AG10803 (cell line): ENCODE results near the gene COL4A1.

Source experiments
- DNase-seq: peaks from one replicate; pipeline ENCODE4 v3.0.0; 2010; ENCODE audit warnings: low read depth
- H3K4me3 ChIP-seq: 2 replicates; pipeline ENCODE4 v1.5.1; 2011; ENCODE audit warnings: mild to moderate bottlenecking, low read length, control low read depth
- TF ChIP-seq, protein P1 (sequence below): conservative IDR thresholded peaks from 2 replicates; pipeline ENCODE4 v1.5.1; 2011; ENCODE audit warnings: mild to moderate bottlenecking, low read length, control low read depth, inconsistent platforms

Gene COL4A1

GRCh38 chr13:110133425-110134235 lies 173.3 kb downstream of the COL4A1 start:
- H3K4me3 ChIP-seq: no peak overlapping the region
- DNase-seq: no peak
- TF ChIP-seq, protein P1, sequence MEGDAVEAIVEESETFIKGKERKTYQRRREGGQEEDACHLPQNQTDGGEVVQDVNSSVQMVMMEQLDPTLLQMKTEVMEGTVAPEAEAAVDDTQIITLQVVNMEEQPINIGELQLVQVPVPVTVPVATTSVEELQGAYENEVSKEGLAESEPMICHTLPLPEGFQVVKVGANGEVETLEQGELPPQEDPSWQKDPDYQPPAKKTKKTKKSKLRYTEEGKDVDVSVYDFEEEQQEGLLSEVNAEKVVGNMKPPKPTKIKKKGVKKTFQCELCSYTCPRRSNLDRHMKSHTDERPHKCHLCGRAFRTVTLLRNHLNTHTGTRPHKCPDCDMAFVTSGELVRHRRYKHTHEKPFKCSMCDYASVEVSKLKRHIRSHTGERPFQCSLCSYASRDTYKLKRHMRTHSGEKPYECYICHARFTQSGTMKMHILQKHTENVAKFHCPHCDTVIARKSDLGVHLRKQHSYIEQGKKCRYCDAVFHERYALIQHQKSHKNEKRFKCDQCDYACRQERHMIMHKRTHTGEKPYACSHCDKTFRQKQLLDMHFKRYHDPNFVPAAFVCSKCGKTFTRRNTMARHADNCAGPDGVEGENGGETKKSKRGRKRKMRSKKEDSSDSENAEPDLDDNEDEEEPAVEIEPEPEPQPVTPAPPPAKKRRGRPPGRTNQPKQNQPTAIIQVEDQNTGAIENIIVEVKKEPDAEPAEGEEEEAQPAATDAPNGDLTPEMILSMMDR: no peak

GRCh38 chr13:110132225-110132982 lies 174.6 kb downstream of the COL4A1 start:
- DNase-seq: no peak
- TF ChIP-seq, protein P1: no peak
- no peak overlapping the region for H3K4me3 ChIP-seq

- no peak for DNase-seq
- no peak overlapping the region for H3K4me3 ChIP-seq
- TF ChIP-seq, protein P1: no peak
Observed at GRCh38 chr13:110131424-110131823, 175.5 kb downstream of the COL4A1 start.

- no peak for DNase-seq
- TF ChIP-seq, protein P1: no peak
- no peak overlapping the region for H3K4me3 ChIP-seq
Observed at GRCh38 chr13:110130431-110130830, 176.5 kb downstream of the COL4A1 start.

DNA sequence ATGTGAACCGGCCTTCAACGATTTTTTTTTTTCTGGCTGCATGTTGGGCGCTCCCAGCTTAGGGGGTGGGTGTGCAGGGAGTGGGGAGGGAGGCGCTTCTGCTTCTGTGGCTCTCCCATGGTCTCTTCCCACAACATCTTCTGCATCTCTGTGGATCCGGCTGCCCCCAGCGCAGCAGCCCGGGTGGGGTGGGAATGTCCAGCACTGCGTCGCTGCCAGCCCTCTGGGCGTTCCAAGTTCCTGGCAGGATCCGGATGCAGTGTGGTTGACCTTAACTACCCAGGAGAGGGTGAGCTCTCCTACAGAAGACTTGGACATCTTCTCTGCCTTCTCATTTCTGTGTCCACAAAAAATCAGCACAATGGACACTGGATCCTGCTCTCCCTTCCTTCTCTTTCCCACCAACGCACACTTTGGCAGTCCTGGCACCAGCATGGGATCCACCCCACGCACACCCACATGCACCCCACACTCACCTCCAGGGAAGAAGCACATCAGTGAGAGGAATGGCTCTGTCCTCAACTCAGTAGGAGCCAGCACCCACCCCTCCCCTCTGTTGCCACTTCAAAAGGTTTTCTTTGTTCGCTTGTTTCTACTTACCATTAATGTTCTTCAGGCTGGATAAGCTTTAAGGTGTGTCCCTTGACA lies 177.3 kb downstream of the COL4A1 start:
- no peak overlapping the region for H3K4me3 ChIP-seq
- no peak for DNase-seq
- TF ChIP-seq, protein P1: no peak

DNA sequence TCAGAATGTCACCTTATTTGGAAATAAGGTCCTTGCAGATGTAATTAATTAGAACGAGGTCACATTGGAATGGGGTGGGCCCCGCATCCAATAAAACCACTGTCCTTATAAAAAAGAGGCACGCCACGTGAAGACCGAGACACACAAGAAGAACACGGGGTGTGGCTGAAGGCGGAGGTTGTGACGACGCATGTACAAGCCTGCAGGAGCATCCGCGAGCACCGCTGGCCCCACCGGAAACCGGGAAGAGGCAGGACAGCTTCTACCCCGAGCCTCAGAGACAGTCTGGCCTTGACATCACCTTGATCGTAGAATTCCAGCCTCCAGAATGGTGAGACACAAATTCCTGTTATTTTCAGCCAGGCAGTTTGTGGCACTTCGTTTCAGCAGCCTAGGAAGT lies 177.9 kb downstream of the COL4A1 start:
- TF ChIP-seq, protein P1: no peak
- DNase-seq: no peak
- no peak overlapping the region for H3K4me3 ChIP-seq
